CD4-positive, alpha-beta memory T cell (primary cell): ENCODE measurements around the gene AGA. TPM values are rescaled to one million over a fixed set of nuclear protein-coding genes. Genes with fewer than 3 reads are reported as not detected.

Source experiments
- CTCF ChIA-PET: fragments of 350-600 bp; sonication (Branson Sonifier 250); formaldehyde crosslinking; loops from one replicate; lab custom pipeline; 2021; ENCODE audit warnings: inconsistent platforms; ENCODE audit not compliant: partially characterized antibody; lab: Charles Lee
- POLR2A ChIA-PET: fragments of 350-600 bp; sonication (Branson Sonifier 250); formaldehyde crosslinking; loops from one replicate; lab custom pipeline; 2021; ENCODE audit not compliant: partially characterized antibody; lab: Charles Lee
- DNase-seq, 5 donors: peaks; one replicate each; pipeline versions ENCODE4 v3.0.0 to v3.0.0-alpha.2; 2020 to 2022; ENCODE audit warnings: mixed read lengths in 1 of 5
- H3K27ac ChIP-seq: one replicate; pipeline ENCODE4 v1.7.0; 2013; ENCODE audit warnings: low read depth, low read length
- H3K27me3 ChIP-seq: 2 replicates; pipeline ENCODE4 v1.7.0; 2013; ENCODE audit warnings: mild to moderate bottlenecking, low read length, moderate library complexity; ENCODE audit not compliant: insufficient read depth
- H3K36me3 ChIP-seq: 2 replicates; pipeline ENCODE4 v1.7.0; 2013; ENCODE audit warnings: mild to moderate bottlenecking, low read length, moderate library complexity; ENCODE audit not compliant: insufficient read depth
- H3K4me1 ChIP-seq: 2 replicates; pipeline ENCODE4 v1.7.0; 2013; ENCODE audit warnings: mild to moderate bottlenecking, low read length, moderate library complexity; ENCODE audit not compliant: insufficient read depth
- H3K4me3 ChIP-seq, 2 donors: one replicate each; pipeline ENCODE4 v1.7.0; 2013; ENCODE audit warnings: low read length in 2 of 2, mild to moderate bottlenecking in 1 of 2
- H3K9me3 ChIP-seq, 2 donors: one replicate each; pipeline ENCODE4 v1.7.0; 2013; ENCODE audit warnings: low read length in 2 of 2, control low read depth in 1 of 2; ENCODE audit not compliant: control insufficient read depth in 1 of 2
- H3K27ac Mint-ChIP-seq, 7 donors: one replicate each; pipeline ENCODE4 v1.8.0; 2020 to 2021; ENCODE audit warnings: mixed read lengths in 7 of 7, mild to moderate bottlenecking in 6 of 7, inconsistent platforms in 3 of 7, moderate library complexity in 3 of 7
- H3K27me3 Mint-ChIP-seq, 2 donors: one replicate each; pipeline ENCODE4 v1.8.0; 2020 to 2021; ENCODE audit warnings: mixed read lengths in 2 of 2
- H3K36me3 Mint-ChIP-seq, 2 donors: one replicate each; pipeline ENCODE4 v1.8.0; 2020 to 2021; ENCODE audit warnings: mixed read lengths in 2 of 2, inconsistent platforms in 1 of 2, mild to moderate bottlenecking in 1 of 2
- H3K4me1 Mint-ChIP-seq, 4 donors: one replicate each; pipeline ENCODE4 v1.8.0; 2020 to 2021; ENCODE audit warnings: mixed read lengths in 4 of 4, mild to moderate bottlenecking in 1 of 4
- H3K4me3 Mint-ChIP-seq, 8 donors: one replicate each; pipeline ENCODE4 v1.8.0; 2020 to 2021; ENCODE audit warnings: mixed read lengths in 8 of 8, mild to moderate bottlenecking in 7 of 8, moderate library complexity in 6 of 8, inconsistent platforms in 3 of 8
- H3K9me3 Mint-ChIP-seq, 8 donors: one replicate each; pipeline ENCODE4 v1.8.0; 2020 to 2021; ENCODE audit warnings: mixed read lengths in 8 of 8, mild to moderate bottlenecking in 5 of 8, inconsistent platforms in 3 of 8, moderate library complexity in 1 of 8
- intact Hi-C: fragments of 100-400 bp; cut with micrococcal nuclease; formaldehyde crosslinking; loops from one replicate; pipeline ENCODE4 v1.15.1; 2023
- polyA plus RNA-seq, 2 donors: library from polyadenylated mRNA; unstranded; fragments of 300-500 nt; fragmentation: Illumina TruSeq; gene quantifications; one replicate each; pipeline ENCODE4 v1.2.3, GENCODE V29; 2021
- total RNA-seq, 2 experiments: library from RNA; stranded (reverse); gene quantifications; one replicate each; pipeline ENCODE4 v1.2.3, GENCODE V29; 2021

AGA gene
- total and polyA plus RNA-seq, 4 experiments from 2014 or later, result 23.2 to 34.2 (median 29.7) TPM

- no peak for DNase-seq
- peaks cover 0 to 6% (median 0%) of the 10 kb centered on the region in 8 donors for H3K9me3 Mint-ChIP-seq
- Histone ChIP-seq H3K36me3 (no peaks in the 10 kb centered on the region), H3K27me3 (no peaks in the 10 kb centered on the region), H3K9me3 (no peaks in the 10 kb centered on the region), H3K4me3 (no peak overlapping the region), H3K4me1 (no peaks in the 10 kb centered on the region), H3K27ac (no peak overlapping the region)
- no peaks in the 10 kb centered on the region for H3K27me3 Mint-ChIP-seq
- POLR2A ChIA-PET, result no interaction called here
- H3K36me3 Mint-ChIP-seq, result no peaks in the 10 kb centered on the region
- H3K27ac Mint-ChIP-seq, result no peak overlapping the region
- H3K4me1 Mint-ChIP-seq, result peaks cover 0 to 10% (median 9%) of the 10 kb centered on the region in 4 donors
- CTCF ChIA-PET, result no interaction called here
- no peak overlapping the region for H3K4me3 Mint-ChIP-seq
- intact Hi-C loops, result no loop called here
These were observed 34.2 kb downstream of the AGA start for GRCh38 chr4:177408023-177408422.

- no peaks in the 10 kb centered on the region for H3K36me3 Mint-ChIP-seq
- intact Hi-C loops, result no loop called here
- CTCF ChIA-PET, result no interaction called here
These were observed 36.7 kb downstream of the AGA start for GRCh38 chr4:177405508-177405907.

GRCh38 chr4:177404986-177405385, 37.3 kb downstream of the AGA start:
- Histone ChIP-seq H3K9me3 (no peaks in the 10 kb centered on the region), H3K27ac (no peak overlapping the region), H3K4me1 (peaks cover 25% of the 10 kb centered on the region), H3K36me3 (no peaks in the 10 kb centered on the region), H3K4me3 (no peak overlapping the region), H3K27me3 (no peaks in the 10 kb centered on the region)
- peak overlapping the region in 3 of 7 donors; percentile 6 to 39 (median 33) for H3K27ac Mint-ChIP-seq
- no peak for DNase-seq
- H3K9me3 Mint-ChIP-seq, result peaks cover 0 to 6% (median 0%) of the 10 kb centered on the region in 8 donors
- H3K27me3 Mint-ChIP-seq, result no peaks in the 10 kb centered on the region
- peaks cover 27 to 36% (median 29%) of the 10 kb centered on the region in 4 donors for H3K4me1 Mint-ChIP-seq
- CTCF ChIA-PET, result no interaction called here
- no peaks in the 10 kb centered on the region for H3K36me3 Mint-ChIP-seq
- POLR2A ChIA-PET, result no interaction called here
- no peak overlapping the region for H3K4me3 Mint-ChIP-seq
- intact Hi-C loops, result loop anchor here (5.0 kb wide), 1 partner anchor 37 kb away; the partner anchor contains the start of gene AGA

More at GRCh38 chr4:177405508-177405907, 36.7 kb downstream of the AGA start:
- DNase-seq, result no peak
- Histone ChIP-seq H3K27me3 (no peaks in the 10 kb centered on the region), H3K27ac (no peak overlapping the region), H3K36me3 (no peaks in the 10 kb centered on the region), H3K4me1 (peaks cover 19% of the 10 kb centered on the region), H3K9me3 (no peaks in the 10 kb centered on the region), H3K4me3 (no peak overlapping the region)
- no peak overlapping the region for H3K4me3 Mint-ChIP-seq
- POLR2A ChIA-PET, result no interaction called here
- no peak overlapping the region for H3K27ac Mint-ChIP-seq
- H3K4me1 Mint-ChIP-seq, result peaks cover 22 to 31% (median 24%) of the 10 kb centered on the region in 4 donors
- no peaks in the 10 kb centered on the region for H3K27me3 Mint-ChIP-seq
- H3K9me3 Mint-ChIP-seq, result peaks cover 0 to 6% (median 0%) of the 10 kb centered on the region in 8 donors

GRCh38 chr4:177404342-177404741, 37.9 kb downstream of the AGA start:
- intact Hi-C loops, result loop anchor here (5.0 kb wide), 1 partner anchor 38 kb away; the partner anchor contains the start of gene AGA
- CTCF ChIA-PET, result interaction anchor here (0.9 to 1.8 kb wide), 3 partner anchors 11 to 30 kb away, joined by 3 to 4 read pairs (median 3); no protein-coding TSS in a partner anchor
- Mint-ChIP-seq H3K9me3 (peaks cover 0 to 4% (median 0%) of the 10 kb centered on the region in 8 donors), H3K27ac (no peak overlapping the region), H3K27me3 (no peaks in the 10 kb centered on the region), H3K4me3 (peak overlapping the region in 1 of 8 donors; percentile 8), H3K36me3 (no peaks in the 10 kb centered on the region), H3K4me1 (peaks cover 32 to 42% (median 33%) of the 10 kb centered on the region in 4 donors)
- H3K4me3 ChIP-seq, result no peak overlapping the region
- H3K27ac ChIP-seq, result no peak overlapping the region
- POLR2A ChIA-PET, result interaction anchor here (1.3 to 1.6 kb wide), 2 partner anchors 11 to 38 kb away, joined by 4 to 10 read pairs; partner anchors contain the start of gene AGA
- H3K4me1 ChIP-seq, result peaks cover 30% of the 10 kb centered on the region
- no peaks in the 10 kb centered on the region for H3K9me3 ChIP-seq
- H3K27me3 ChIP-seq, result no peaks in the 10 kb centered on the region
- no peaks in the 10 kb centered on the region for H3K36me3 ChIP-seq
- no peak for DNase-seq

GRCh38 chr4:177403746-177404145, 38.5 kb downstream of the AGA start:
- Mint-ChIP-seq H3K9me3 (peaks cover 0 to 3% (median 0%) of the 10 kb centered on the region in 8 donors), H3K27me3 (no peaks in the 10 kb centered on the region), H3K4me1 (peaks cover 32 to 44% (median 37%) of the 10 kb centered on the region in 4 donors), H3K36me3 (no peaks in the 10 kb centered on the region), H3K27ac (peak overlapping the region in 2 of 7 donors; percentile 52 to 74), H3K4me3 (peak overlapping the region in 2 of 8 donors; percentile 8)
- Histone ChIP-seq H3K27me3 (no peaks in the 10 kb centered on the region), H3K4me3 (no peak overlapping the region), H3K9me3 (no peaks in the 10 kb centered on the region), H3K4me1 (peaks cover 30% of the 10 kb centered on the region), H3K27ac (no peak overlapping the region), H3K36me3 (no peaks in the 10 kb centered on the region)
- ChIA-PET CTCF (interaction anchor here (0.9 to 1.8 kb wide), 3 partner anchors 10 to 30 kb away, joined by 3 to 4 read pairs (median 3); no protein-coding TSS in a partner anchor), POLR2A (interaction anchor here (1.3 to 1.6 kb wide), 2 partner anchors 10 to 38 kb away, joined by 4 to 10 read pairs; partner anchors contain the start of gene AGA)
- intact Hi-C loops, result loop anchor here (5.0 kb wide), 1 partner anchor 39 kb away; the partner anchor contains the start of gene AGA
- DNase-seq, result no peak

- Mint-ChIP-seq H3K27ac (peak overlapping the region; percentile 70 to 91 (median 85)), H3K4me1 (peaks cover 32 to 44% (median 37%) of the 10 kb centered on the region in 4 donors), H3K27me3 (no peaks in the 10 kb centered on the region), H3K36me3 (no peaks in the 10 kb centered on the region), H3K9me3 (peaks cover 0 to 3% (median 0%) of the 10 kb centered on the region in 8 donors), H3K4me3 (peak overlapping the region in 7 of 8 donors; percentile 47 to 79 (median 69))
- intact Hi-C loops, result loop anchor here (5.0 kb wide), 1 partner anchor 41 kb away; the partner anchor contains the start of gene AGA
- no peaks in the 10 kb centered on the region for H3K27me3 ChIP-seq
- H3K4me1 ChIP-seq, result peaks cover 30% of the 10 kb centered on the region
- CTCF ChIA-PET, result no interaction called here
- no peaks in the 10 kb centered on the region for H3K36me3 ChIP-seq
- H3K4me3 ChIP-seq, result no peak overlapping the region
- H3K9me3 ChIP-seq, result no peaks in the 10 kb centered on the region
- peak in 3 of 5 donors; percentile 15 to 31 (median 24) for DNase-seq
- no peak overlapping the region for H3K27ac ChIP-seq
- POLR2A ChIA-PET, result interaction anchor here (1.0 kb wide), 1 partner anchor 40 kb away, joined by 6 read pairs; the partner anchor contains the start of gene AGA
These were observed 40.5 kb downstream of the AGA start for GRCh38 chr4:177401658-177402273.

GRCh38 chr4:177400030-177400429, 42.2 kb downstream of the AGA start:
- Histone ChIP-seq H3K4me3 (no peak overlapping the region), H3K27me3 (no peaks in the 10 kb centered on the region), H3K4me1 (peaks cover 30% of the 10 kb centered on the region), H3K36me3 (no peaks in the 10 kb centered on the region), H3K9me3 (no peaks in the 10 kb centered on the region), H3K27ac (no peak overlapping the region)
- Mint-ChIP-seq H3K9me3 (peaks cover 0 to 3% (median 0%) of the 10 kb centered on the region in 8 donors), H3K36me3 (no peaks in the 10 kb centered on the region), H3K27ac (peak overlapping the region; percentile 73 to 95 (median 90)), H3K27me3 (no peaks in the 10 kb centered on the region), H3K4me3 (peak overlapping the region in 6 of 8 donors; percentile 1 to 82 (median 57)), H3K4me1 (peaks cover 32 to 44% (median 37%) of the 10 kb centered on the region in 4 donors)
- no peak for DNase-seq
- CTCF ChIA-PET, result no interaction called here
- POLR2A ChIA-PET, result interaction anchor here (1.3 kb wide), 1 partner anchor 42 kb away, joined by 3 read pairs; the partner anchor contains the start of gene AGA
- intact Hi-C loops, result loop anchor here (5.0 kb wide), 1 partner anchor 42 kb away; the partner anchor contains the start of gene AGA
